AG08396 (cell line): ENCODE data around the gene RANBP3.
"Not testable (repeated sequence)": the region's sequence is repeated elsewhere in the genome, so short reads cannot be mapped to it uniquely, and the experiment has no call there.

Experiments
- DNase-seq: peaks from one replicate; pipeline ENCODE4 v3.0.0; 2012; ENCODE audit warnings: low spot score, mixed read lengths

Gene RANBP3

GRCh38 chr19:5883157-5883873, 94.6 kb downstream of the RANBP3 start:
- DNase-seq, result not testable (repeated sequence)

- no peak for DNase-seq
Measured at GRCh38 chr19:5882421-5882968, 95.4 kb downstream of the RANBP3 start.

GRCh38 chr19:5881543-5882299, 96.2 kb downstream of the RANBP3 start:
- no peak for DNase-seq

GRCh38 chr19:5880604-5881078, 97.3 kb downstream of the RANBP3 start:
- DNase-seq, result peak; percentile 87

GRCh38 chr19:5880196-5880595, 97.7 kb downstream of the RANBP3 start:
- no peak for DNase-seq

GRCh38 chr19:5877882-5878281, 100.1 kb downstream of the RANBP3 start:
- DNase-seq, result no peak

GRCh38 chr19:5877427-5877826, 100.5 kb downstream of the RANBP3 start:
- DNase-seq, result no peak

GRCh38 chr19:5874496-5874895, 103.4 kb downstream of the RANBP3 start:
- not testable (repeated sequence) for DNase-seq

GRCh38 chr19:5873617-5874199, 104.2 kb downstream of the RANBP3 start:
- no peak for DNase-seq

- DNase-seq, result no peak
Measured at GRCh38 chr19:5870986-5871394, 107.0 kb downstream of the RANBP3 start.

- no peak for DNase-seq
Measured at GRCh38 chr19:5867201-5868136, 110.5 kb downstream of the RANBP3 start.
